Measurements from ENCODE around the gene MRPL43.

DNA sequence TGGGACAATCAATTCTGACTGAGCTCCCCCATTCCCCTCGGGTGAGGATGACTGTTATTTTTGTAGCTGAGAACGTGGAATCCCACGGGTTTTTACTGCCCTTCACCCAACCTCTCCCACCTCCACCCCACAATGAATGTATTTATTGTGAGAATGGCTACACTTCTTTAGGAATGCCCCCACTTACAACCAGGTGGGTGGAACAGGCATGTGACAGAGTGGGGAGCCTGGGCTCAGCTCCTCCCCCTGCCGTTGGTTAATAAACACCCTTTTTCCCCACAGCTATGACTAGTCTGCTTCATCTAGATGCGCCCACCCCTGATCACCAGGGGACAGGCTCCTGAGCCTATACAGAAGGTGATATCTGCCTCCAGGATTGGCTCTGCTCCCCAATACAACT, 2.0 kb downstream of the MRPL43 start:
- TF ChIP-seq, protein P1, sequence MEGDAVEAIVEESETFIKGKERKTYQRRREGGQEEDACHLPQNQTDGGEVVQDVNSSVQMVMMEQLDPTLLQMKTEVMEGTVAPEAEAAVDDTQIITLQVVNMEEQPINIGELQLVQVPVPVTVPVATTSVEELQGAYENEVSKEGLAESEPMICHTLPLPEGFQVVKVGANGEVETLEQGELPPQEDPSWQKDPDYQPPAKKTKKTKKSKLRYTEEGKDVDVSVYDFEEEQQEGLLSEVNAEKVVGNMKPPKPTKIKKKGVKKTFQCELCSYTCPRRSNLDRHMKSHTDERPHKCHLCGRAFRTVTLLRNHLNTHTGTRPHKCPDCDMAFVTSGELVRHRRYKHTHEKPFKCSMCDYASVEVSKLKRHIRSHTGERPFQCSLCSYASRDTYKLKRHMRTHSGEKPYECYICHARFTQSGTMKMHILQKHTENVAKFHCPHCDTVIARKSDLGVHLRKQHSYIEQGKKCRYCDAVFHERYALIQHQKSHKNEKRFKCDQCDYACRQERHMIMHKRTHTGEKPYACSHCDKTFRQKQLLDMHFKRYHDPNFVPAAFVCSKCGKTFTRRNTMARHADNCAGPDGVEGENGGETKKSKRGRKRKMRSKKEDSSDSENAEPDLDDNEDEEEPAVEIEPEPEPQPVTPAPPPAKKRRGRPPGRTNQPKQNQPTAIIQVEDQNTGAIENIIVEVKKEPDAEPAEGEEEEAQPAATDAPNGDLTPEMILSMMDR (IDR thresholded peaks at IDR 0.05), result no peak
- peak; percentile 7 for TF ChIP-seq POLR2A (IDR thresholded peaks at IDR 0.05)

Data from right lobe of liver (tissue), 4 donors.